GM18861 (cell line): ENCODE data around the gene ANKRD13D.
A peak's percentile ranks its signal among the peaks of the same experiment; 100 is the strongest.

Source experiments
- ATAC-seq: cut with Tn5 transposase; IDR thresholded peaks from one replicate; pipeline ENCODE4 v1.9.1; 2021; ENCODE audit not compliant: unreplicated experiment

Gene ANKRD13D

GRCh38 chr11:67261946-67262681, 27.0 kb upstream of the ANKRD13D start:
- ATAC-seq = no peak

- no peak for ATAC-seq
Observed at GRCh38 chr11:67262731-67263675, 26.1 kb upstream of the ANKRD13D start.

GRCh38 chr11:67264260-67264659, 24.8 kb upstream of the ANKRD13D start:
- no peak for ATAC-seq

GRCh38 chr11:67264877-67265632, 24.0 kb upstream of the ANKRD13D start:
- ATAC-seq = no peak

GRCh38 chr11:67265633-67266448, 23.3 kb upstream of the ANKRD13D start:
- ATAC-seq = no peak

GRCh38 chr11:67266449-67267187, 22.5 kb upstream of the ANKRD13D start, which contains the start of gene GRK2:
Gene GRK2 (plus strand): TSS chr11:67266473. CDS start chr11:67266700, 227 bp downstream.
- no peak for ATAC-seq

GRCh38 chr11:67267188-67268080, 21.7 kb upstream of the ANKRD13D start:
- peak; percentile 5 for ATAC-seq

GRCh38 chr11:67268081-67268961, 20.8 kb upstream of the ANKRD13D start:
- peak; percentile 29 for ATAC-seq

- ATAC-seq = no peak
Observed at GRCh38 chr11:67268962-67269268, 20.2 kb upstream of the ANKRD13D start.

GRCh38 chr11:67269401-67270255, 19.5 kb upstream of the ANKRD13D start:
- ATAC-seq = no peak

GRCh38 chr11:67270256-67271204, 18.6 kb upstream of the ANKRD13D start:
- ATAC-seq = no peak

GRCh38 chr11:67271205-67271540, 17.9 kb upstream of the ANKRD13D start:
- ATAC-seq = no peak

- no peak for ATAC-seq
Observed at GRCh38 chr11:67271541-67272284, 17.4 kb upstream of the ANKRD13D start.

- no peak for ATAC-seq
Observed at GRCh38 chr11:67272327-67273259, 16.5 kb upstream of the ANKRD13D start.
